Panc1 (cell line): Measurements from ENCODE around the gene PRPF38B. TPM values are rescaled to one million over a fixed set of nuclear protein-coding genes. Genes with fewer than 3 reads are reported as not detected.

Source experiments
- ATAC-seq: fragments of 200-7000 bp; cut with Tn5 transposase; 2 replicates; pipeline ENCODE4 v1.9.1; 2020; ENCODE audit warnings: mild to moderate bottlenecking, moderate library complexity
- BruUV-seq: library from RNA; stranded (reverse); fragments of 400-500 nt; replicated peaks from 2 replicates; lab custom pipeline; 2021; lab: Mats Ljungman, UMichigan
- CTCF ChIA-PET: fragments of 300-600 bp; sonication (Branson Sonifier 250); formaldehyde crosslinking; loops from one replicate; lab custom pipeline; 2022; ENCODE audit warnings: antibody characterized with exemption; lab: Charles Lee
- POLR2A ChIA-PET: fragments of 300-600 bp; sonication (Branson Sonifier 250); formaldehyde crosslinking; loops from one replicate; lab custom pipeline; 2022; ENCODE audit warnings: antibody characterized with exemption; lab: Charles Lee
- DNase-seq: peaks from one replicate; pipeline ENCODE4 v3.0.0-alpha.2; 2010; ENCODE audit warnings: low read depth, low spot score
- H3K27ac ChIP-seq: 2 replicates; pipeline ENCODE4 v1.5.1; 2011; ENCODE audit warnings: mild to moderate bottlenecking, low read length, inconsistent platforms
- H3K27me3 ChIP-seq: fragments of 200-500 bp; sonication (Bioruptor generic); 2 replicates; pipeline ENCODE4 v1.6.0; 2014; ENCODE audit warnings: low read length, inconsistent platforms; ENCODE audit not compliant: control insufficient read depth, insufficient read depth
- H3K36me3 ChIP-seq: fragments of 200-500 bp; sonication (Bioruptor generic); 2 replicates; pipeline ENCODE4 v1.5.1; 2014; ENCODE audit warnings: inconsistent platforms, mild to moderate bottlenecking, low read length, moderate library complexity; ENCODE audit not compliant: control insufficient read depth, insufficient read depth
- H3K4me1 ChIP-seq: 2 replicates; pipeline ENCODE4 v1.5.1; 2011; ENCODE audit warnings: inconsistent platforms, mild to moderate bottlenecking, low read length, moderate library complexity; ENCODE audit not compliant: control insufficient read depth, insufficient read depth
- H3K4me3 ChIP-seq, 2 experiments: 2 replicates each; pipeline ENCODE4 v1.5.1; 2011 to 2012; ENCODE audit warnings: low read depth in 2 of 2, low read length in 2 of 2, mild to moderate bottlenecking in 2 of 2, inconsistent platforms in 1 of 2, moderate library complexity in 1 of 2
- H3K9me3 ChIP-seq: fragments of 200-500 bp; sonication (Bioruptor generic); 2 replicates; pipeline ENCODE4 v1.5.1; 2014; ENCODE audit warnings: low read depth, mild to moderate bottlenecking, inconsistent platforms, low read length, moderate library complexity; ENCODE audit not compliant: control insufficient read depth, insufficient read depth
- POLR2AphosphoS5 ChIP-seq: IDR thresholded peaks from 2 replicates; pipeline ENCODE4 v1.6.1; 2012; ENCODE audit warnings: mild to moderate bottlenecking, low read depth, low read length, moderate library complexity
- SIN3A ChIP-seq: IDR thresholded peaks from 2 replicates; pipeline ENCODE4 v1.6.1; 2012; ENCODE audit warnings: low read depth, mild to moderate bottlenecking, low read length, moderate library complexity, borderline replicate concordance; ENCODE audit not compliant: insufficient read depth
- TCF7L2 ChIP-seq: IDR thresholded peaks from 2 replicates; pipeline ENCODE4 v1.6.1; 2011; ENCODE audit warnings: mild to moderate bottlenecking, low read depth, low read length, inconsistent platforms
- in situ Hi-C: cut with HindIII; loops from 2 replicates; pipeline ENCODE4 v1.10.0; 2016; ENCODE audit warnings: low sequenced_read_pairs, low pct_unique_long_range_greater_than_20kb
- intact Hi-C: fragments of 100-400 bp; cut with micrococcal nuclease; formaldehyde crosslinking; loops from one replicate; pipeline ENCODE4 v1.10.0; 2022; ENCODE audit not compliant: unreplicated experiment
- total RNA-seq: library from RNA; stranded (reverse); gene quantifications from one replicate; pipeline ENCODE4 v1.2.1, GENCODE V29; 2021; ENCODE audit not compliant: unreplicated experiment
- TF ChIP-seq, protein P1 (sequence below): fragments of 450-650 bp; IDR thresholded peaks from 2 replicates; pipeline ENCODE4 v1.5.1; 2017; ENCODE audit warnings: mild to moderate bottlenecking
- TF ChIP-seq, protein P2 (sequence below), 2 experiments: IDR thresholded peaks; 2 replicates each; pipeline ENCODE4 v1.6.1; 2011 to 2012; ENCODE audit warnings: low read depth in 2 of 2, control low read depth in 1 of 2, low read length in 1 of 2, mild to moderate bottlenecking in 1 of 2, moderate library complexity in 1 of 2; ENCODE audit not compliant: insufficient read depth in 1 of 2

PRPF38B gene
- total RNA-seq, 1 experiment from 2014 or later: 31.7 TPM

GRCh38 chr1:108745980-108746381 is 53.9 kb downstream of the PRPF38B start:
- CTCF ChIA-PET: no interaction called here
- no peaks in the 10 kb centered on the region for H3K9me3 ChIP-seq
- no peak for ATAC-seq
- BruUV-seq: no TSS peak
- H3K27me3 ChIP-seq: no peaks in the 10 kb centered on the region
- POLR2A ChIA-PET: no interaction called here
- in situ Hi-C loops: no loop called here
- no peak for DNase-seq
- H3K4me3 ChIP-seq: 0 out of 4 replicates have a peak overlapping the region, but pooled peaks of 1 of the 2 experiments have one; percentile 7
- TF ChIP-seq, protein P1, sequence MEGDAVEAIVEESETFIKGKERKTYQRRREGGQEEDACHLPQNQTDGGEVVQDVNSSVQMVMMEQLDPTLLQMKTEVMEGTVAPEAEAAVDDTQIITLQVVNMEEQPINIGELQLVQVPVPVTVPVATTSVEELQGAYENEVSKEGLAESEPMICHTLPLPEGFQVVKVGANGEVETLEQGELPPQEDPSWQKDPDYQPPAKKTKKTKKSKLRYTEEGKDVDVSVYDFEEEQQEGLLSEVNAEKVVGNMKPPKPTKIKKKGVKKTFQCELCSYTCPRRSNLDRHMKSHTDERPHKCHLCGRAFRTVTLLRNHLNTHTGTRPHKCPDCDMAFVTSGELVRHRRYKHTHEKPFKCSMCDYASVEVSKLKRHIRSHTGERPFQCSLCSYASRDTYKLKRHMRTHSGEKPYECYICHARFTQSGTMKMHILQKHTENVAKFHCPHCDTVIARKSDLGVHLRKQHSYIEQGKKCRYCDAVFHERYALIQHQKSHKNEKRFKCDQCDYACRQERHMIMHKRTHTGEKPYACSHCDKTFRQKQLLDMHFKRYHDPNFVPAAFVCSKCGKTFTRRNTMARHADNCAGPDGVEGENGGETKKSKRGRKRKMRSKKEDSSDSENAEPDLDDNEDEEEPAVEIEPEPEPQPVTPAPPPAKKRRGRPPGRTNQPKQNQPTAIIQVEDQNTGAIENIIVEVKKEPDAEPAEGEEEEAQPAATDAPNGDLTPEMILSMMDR: no peak
- no peak for TF ChIP-seq POLR2AphosphoS5
- no peak for TF ChIP-seq TCF7L2
- TF ChIP-seq, protein P2, sequence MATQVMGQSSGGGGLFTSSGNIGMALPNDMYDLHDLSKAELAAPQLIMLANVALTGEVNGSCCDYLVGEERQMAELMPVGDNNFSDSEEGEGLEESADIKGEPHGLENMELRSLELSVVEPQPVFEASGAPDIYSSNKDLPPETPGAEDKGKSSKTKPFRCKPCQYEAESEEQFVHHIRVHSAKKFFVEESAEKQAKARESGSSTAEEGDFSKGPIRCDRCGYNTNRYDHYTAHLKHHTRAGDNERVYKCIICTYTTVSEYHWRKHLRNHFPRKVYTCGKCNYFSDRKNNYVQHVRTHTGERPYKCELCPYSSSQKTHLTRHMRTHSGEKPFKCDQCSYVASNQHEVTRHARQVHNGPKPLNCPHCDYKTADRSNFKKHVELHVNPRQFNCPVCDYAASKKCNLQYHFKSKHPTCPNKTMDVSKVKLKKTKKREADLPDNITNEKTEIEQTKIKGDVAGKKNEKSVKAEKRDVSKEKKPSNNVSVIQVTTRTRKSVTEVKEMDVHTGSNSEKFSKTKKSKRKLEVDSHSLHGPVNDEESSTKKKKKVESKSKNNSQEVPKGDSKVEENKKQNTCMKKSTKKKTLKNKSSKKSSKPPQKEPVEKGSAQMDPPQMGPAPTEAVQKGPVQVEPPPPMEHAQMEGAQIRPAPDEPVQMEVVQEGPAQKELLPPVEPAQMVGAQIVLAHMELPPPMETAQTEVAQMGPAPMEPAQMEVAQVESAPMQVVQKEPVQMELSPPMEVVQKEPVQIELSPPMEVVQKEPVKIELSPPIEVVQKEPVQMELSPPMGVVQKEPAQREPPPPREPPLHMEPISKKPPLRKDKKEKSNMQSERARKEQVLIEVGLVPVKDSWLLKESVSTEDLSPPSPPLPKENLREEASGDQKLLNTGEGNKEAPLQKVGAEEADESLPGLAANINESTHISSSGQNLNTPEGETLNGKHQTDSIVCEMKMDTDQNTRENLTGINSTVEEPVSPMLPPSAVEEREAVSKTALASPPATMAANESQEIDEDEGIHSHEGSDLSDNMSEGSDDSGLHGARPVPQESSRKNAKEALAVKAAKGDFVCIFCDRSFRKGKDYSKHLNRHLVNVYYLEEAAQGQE (IDR thresholded peaks at IDR 0.05; ENCODE audit: insufficient read depth in 1 of 2, low read depth in 2 of 2, low read length in 1 of 2): no peak
- TF ChIP-seq SIN3A: no peak
- H3K27ac ChIP-seq: peak overlapping the region; percentile 70
- intact Hi-C loops: no loop called here
- peaks cover 5% of the 10 kb centered on the region; the same call in 1 of the 2 replicates for H3K4me1 ChIP-seq
- no peaks in the 10 kb centered on the region; the same call in 1 of the 2 replicates for H3K36me3 ChIP-seq

DNA sequence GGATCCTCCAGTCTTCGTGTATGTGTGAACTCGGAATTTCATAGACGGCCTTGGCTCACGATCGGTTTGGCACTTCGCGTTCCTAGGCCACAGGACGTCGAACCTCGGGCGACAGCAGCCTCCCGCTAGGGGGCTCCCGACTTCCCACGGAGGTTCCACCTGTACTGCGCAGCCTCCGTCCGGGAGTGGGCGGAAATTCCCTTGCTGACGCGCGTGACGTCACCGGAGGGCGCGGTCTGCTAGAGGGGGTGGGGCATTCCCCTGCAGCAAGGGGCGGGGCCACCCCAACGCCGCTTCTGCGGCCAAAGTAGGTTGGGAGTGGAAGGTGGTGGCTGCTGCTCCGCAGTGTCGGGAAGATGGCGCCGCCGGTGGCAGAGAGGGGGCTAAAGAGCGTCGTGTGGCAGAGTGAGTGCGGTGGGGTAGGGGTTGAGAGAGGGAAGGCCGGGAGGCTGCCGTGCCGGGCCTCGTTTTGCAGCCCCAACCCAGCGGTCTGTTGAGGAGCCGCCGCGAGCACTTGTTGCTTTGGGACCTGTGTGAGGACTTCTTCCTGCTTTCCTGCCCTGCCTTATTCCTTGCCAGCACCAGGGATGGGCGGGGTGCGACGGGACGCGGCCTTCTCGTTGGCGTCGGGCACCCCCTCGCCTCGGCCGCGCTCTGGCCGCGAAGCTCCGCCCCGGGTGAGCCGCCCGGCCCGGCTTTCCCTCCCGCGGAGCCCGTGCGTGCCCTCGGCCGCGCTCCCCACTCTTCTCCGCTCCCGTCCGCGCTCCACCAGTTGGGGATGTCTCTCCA is 54.5 kb downstream of the PRPF38B start, which contains the start of gene STXBP3:
Gene STXBP3, plus strand, starts transcription at position 293 of the 789 bp plus-strand sequence. Its CDS starts 64 bp downstream, at position 357.
- ChIA-PET CTCF (no interaction called here), POLR2A (no interaction called here)
- TF ChIP-seq SIN3A (peak; percentile 76; the same call in 1 of the 2 replicates), POLR2AphosphoS5 (peak; percentile 93), TCF7L2 (no peak)
- TF ChIP-seq, protein P2 (IDR thresholded peaks at IDR 0.05; ENCODE audit: insufficient read depth in 1 of 2, low read depth in 2 of 2, low read length in 1 of 2): no peak
- TF ChIP-seq, protein P1: peak; percentile 94
- no peaks in the 10 kb centered on the region; the same call in 1 of the 2 replicates for H3K36me3 ChIP-seq
- H3K27ac ChIP-seq: peak within 1 kb of the TSS; percentile 82
- peak within 1 kb of the TSS; percentile 70 to 87 for H3K4me3 ChIP-seq
- ATAC-seq: peak; percentile 92
- H3K9me3 ChIP-seq: no peaks in the 10 kb centered on the region
- H3K27me3 ChIP-seq: no peaks in the 10 kb centered on the region
- peaks cover 5% of the 10 kb centered on the region; the same call in 1 of the 2 replicates for H3K4me1 ChIP-seq
- intact Hi-C loops (no loop called here), in situ Hi-C loops (no loop called here)
- BruUV-seq: no TSS peak
- peak; percentile 91 for DNase-seq
